HepG2 (cell line): ENCODE measurements around the gene FRMD5. TPM values are rescaled to one million over a fixed set of nuclear protein-coding genes. Genes with fewer than 3 reads are reported as not detected.

Experiments used
- ATAC-seq: fragments of 200-7000 bp; cut with Tn5 transposase; 3 replicates; pipeline ENCODE4 v1.9.1; 2020; ENCODE audit warnings: mild to moderate bottlenecking, moderate library complexity
- BruUV-seq: library from RNA; stranded (reverse); fragments of 400-500 nt; replicated peaks from 2 replicates; lab custom pipeline; 2021; lab: Mats Ljungman, UMichigan
- CTCF ChIA-PET: fragments of 300-600 bp; formaldehyde crosslinking; extraction: SDS; loops from one replicate; lab custom pipeline; 2021; ENCODE audit warnings: low total read pairs, inconsistent platforms, low intra/inter-chr PET ratio; lab: Yijun Ruan, JAX
- POLR2A ChIA-PET: fragments of 350-600 bp; sonication (Branson Sonifier 250); formaldehyde crosslinking; loops from one replicate; lab custom pipeline; 2020; ENCODE audit warnings: antibody characterized with exemption, inconsistent platforms; lab: Yijun Ruan, JAX
- DNase-seq: peaks from one replicate; pipeline ENCODE4 v3.0.0-alpha.2; 2015; ENCODE audit warnings: low spot score
- FAIRE-seq: peaks from 3 replicates; lab custom pipeline; 2011; peaks lifted over from hg19 to GRCh38; lab: Jason Lieb, UNC
- H2AFZ ChIP-seq: one replicate; pipeline ENCODE4 v1.6.1; 2011; ENCODE audit warnings: low read length, inconsistent platforms
- H3K27ac ChIP-seq: fragments of 300-600 bp; 3 replicates; pipeline ENCODE4 v1.8.0; 2011; ENCODE audit warnings: mixed run types, mild to moderate bottlenecking, mixed read lengths, low read length, inconsistent platforms; ENCODE audit not compliant: insufficient read depth; ENCODE audit errors: extremely low read length
- H3K27me3 ChIP-seq, 2 experiments: fragments of 200-600 bp in 1 of 2; 2 replicates in 1 of 2; 3 replicates in 1 of 2; pipeline versions ENCODE4 v1.6.0 to v1.8.0; 2011; ENCODE audit warnings: low read length in 2 of 2, mild to moderate bottlenecking in 2 of 2, moderate library complexity in 2 of 2, inconsistent platforms in 1 of 2; ENCODE audit not compliant: insufficient read depth in 2 of 2, control insufficient read depth in 1 of 2
- H3K36me3 ChIP-seq, 2 experiments: fragments of 200-600 bp in 1 of 2; replicated peaks in 1 of 2; 2 replicates in 1 of 2; 3 replicates in 1 of 2; pipeline versions ENCODE4 v1.5.1 to v1.8.0; 2011; ENCODE audit warnings: low read length in 2 of 2, inconsistent platforms in 1 of 2; ENCODE audit not compliant: insufficient read depth in 2 of 2, control insufficient read depth in 1 of 2
- H3K4me1 ChIP-seq: 2 replicates; pipeline ENCODE4 v1.5.1; 2012; ENCODE audit warnings: low read length, inconsistent platforms; ENCODE audit not compliant: insufficient read depth
- H3K4me2 ChIP-seq: 2 replicates; pipeline ENCODE4 v1.6.0; 2011; ENCODE audit warnings: low read depth, low read length, inconsistent platforms
- H3K4me3 ChIP-seq, 3 experiments: fragments of 200-600 bp in 1 of 3; sonication (generic), shearing (Covaris generic) in 1 of 3; replicated peaks in 1 of 3; 2 replicates each; pipeline ENCODE4 v1.5.1; 2011 to 2016; ENCODE audit warnings: low read length in 3 of 3, inconsistent platforms in 2 of 3, low read depth in 2 of 3, mild to moderate bottlenecking in 2 of 3, control low read depth in 1 of 3, mixed read lengths in 1 of 3; ENCODE audit not compliant: insufficient read depth in 1 of 3
- H3K79me2 ChIP-seq: one replicate; pipeline ENCODE4 v1.6.1; 2011; ENCODE audit warnings: low read length, inconsistent platforms; ENCODE audit not compliant: insufficient read depth
- H3K9ac ChIP-seq: 2 replicates; pipeline ENCODE4 v1.6.0; 2011; ENCODE audit warnings: mild to moderate bottlenecking, low read depth, low read length, inconsistent platforms; ENCODE audit not compliant: insufficient read depth
- H3K9me3 ChIP-seq: 2 replicates; pipeline ENCODE4 v1.5.1; 2012; ENCODE audit warnings: mild to moderate bottlenecking, low read length
- H4K20me1 ChIP-seq: 2 replicates; pipeline ENCODE4 v1.6.0; 2011; ENCODE audit warnings: inconsistent platforms, mild to moderate bottlenecking, low read length, moderate library complexity; ENCODE audit not compliant: insufficient read depth
- ATF7 ChIP-seq, 2 experiments: fragments of 450-650 bp in 1 of 2; sonication (generic) in 1 of 2; formaldehyde crosslinking in 1 of 2; IDR thresholded peaks; 2 replicates each; pipeline versions ENCODE4 v1.4.0 to v1.6.1; 2016 to 2020; ENCODE audit warnings: antibody characterized with exemption in 1 of 2, mild to moderate bottlenecking in 1 of 2, missing genetic modification reagents in 1 of 2
- BCLAF1 ChIP-seq: fragments of 450-650 bp; IDR thresholded peaks from 2 replicates; pipeline ENCODE4 v1.6.1; 2017; ENCODE audit warnings: mild to moderate bottlenecking
- HNF4G ChIP-seq, 2 experiments: sonication (generic) in 1 of 2; formaldehyde crosslinking in 1 of 2; IDR thresholded peaks; 2 replicates each; pipeline versions ENCODE4 v1.4.0 to v1.6.1; 2011 to 2020; ENCODE audit warnings: borderline replicate concordance in 2 of 2, low read depth in 2 of 2, mild to moderate bottlenecking in 2 of 2, low read length in 1 of 2, missing genetic modification reagents in 1 of 2, moderate library complexity in 1 of 2
- MBNL3 ChIP-seq: fragments of 250-450 bp; sonication (Bioruptor Pico); conservative IDR thresholded peaks from 2 replicates; pipeline ENCODE4 v1.8.0; 2022; ENCODE audit warnings: mild to moderate bottlenecking, inconsistent platforms
- RELA ChIP-seq: sonication (generic); formaldehyde crosslinking; IDR thresholded peaks from 2 replicates; pipeline ENCODE4 v1.4.0; 2020; ENCODE audit warnings: missing genetic modification reagents
- RORA ChIP-seq: sonication (generic); formaldehyde crosslinking; IDR thresholded peaks from 2 replicates; pipeline ENCODE4 v1.5.0; 2020; ENCODE audit warnings: mild to moderate bottlenecking, missing genetic modification reagents, moderate library complexity
- SALL1 ChIP-seq: sonication (generic); formaldehyde crosslinking; IDR thresholded peaks from 2 replicates; pipeline ENCODE4 v1.8.0; 2022; ENCODE audit warnings: mild to moderate bottlenecking, missing genetic modification reagents
- SUZ12 ChIP-seq: fragments of 150-350 bp; IDR thresholded peaks from 2 replicates; pipeline ENCODE4 v1.6.1; 2014; ENCODE audit warnings: low read depth, low read length
- TAF1 ChIP-seq: sonication (generic); formaldehyde crosslinking; IDR thresholded peaks from 2 replicates; pipeline ENCODE4 v1.4.0; 2020; ENCODE audit warnings: missing genetic modification reagents
- UBTF ChIP-seq: sonication (generic); formaldehyde crosslinking; IDR thresholded peaks from 2 replicates; pipeline ENCODE4 v1.4.0; 2020; ENCODE audit warnings: mild to moderate bottlenecking, missing genetic modification reagents
- ZNF512B ChIP-seq: sonication (generic); formaldehyde crosslinking; IDR thresholded peaks from 2 replicates; pipeline ENCODE4 v1.5.1; 2020; ENCODE audit warnings: missing genetic modification reagents, mild to moderate bottlenecking, borderline replicate concordance
- in situ Hi-C: cut with HindIII; loops from 2 replicates; pipeline ENCODE4 v1.10.0; 2017; ENCODE audit warnings: low pct_unique_long_range_greater_than_20kb; ENCODE audit not compliant: extremely low pct_ligation_motif_present
- intact Hi-C: fragments of 100-400 bp; cut with micrococcal nuclease; formaldehyde crosslinking; loops from one replicate; pipeline ENCODE4 v1.10.0; 2022; ENCODE audit not compliant: unreplicated experiment
- polyA plus RNA-seq, 8 experiments: library from polyadenylated mRNA; depleted of rRNA in 3 of 8; stranded (reverse) in 7 of 8; unstranded in 1 of 8; fragments of >200 nt; fragmentation: Illumina TruSeq in 4 of 8; extraction: Trizol in 4 of 8; gene quantifications; 2 replicates each; pipeline versions ENCODE4 v1.2.1 to v1.2.3, GENCODE V29; 2011 to 2016; ENCODE audit warnings: low read depth in 4 of 8, missing spikeins in 1 of 8, mixed read lengths in 1 of 8; ENCODE audit not compliant: insufficient read depth in 1 of 8
- total RNA-seq, 5 experiments: library from RNA; depleted of rRNA; stranded (reverse); fragments of >200 nt; fragmentation: Illumina TruSeq; extraction: Trizol; gene quantifications; 2 replicates each; pipeline ENCODE4 v1.2.3, GENCODE V29; 2016; ENCODE audit warnings: low read depth in 1 of 5
- TF ChIP-seq, protein P1 (sequence below): sonication (generic); formaldehyde crosslinking; IDR thresholded peaks from 2 replicates; pipeline ENCODE4 v1.8.0; 2022; ENCODE audit warnings: mild to moderate bottlenecking, missing genetic modification reagents; ENCODE audit not compliant: insufficient replicate concordance

The FRMD5 gene
- total and polyA plus RNA-seq, 2 of the 13 experiments (the other 11 are each of a cell fraction or from before 2014, with no cell fraction given) = 0.93 to 1.5 TPM

GRCh38 chr15:44158111-44158510 lies 37.0 kb downstream of the FRMD5 start:
- ATAC-seq = no peak
- no peak for FAIRE-seq
- no peaks in the 10 kb centered on the region for H3K36me3 ChIP-seq
- no peaks in the 10 kb centered on the region for H3K9me3 ChIP-seq
- POLR2A ChIA-PET = no interaction called here
- H4K20me1 ChIP-seq = no peaks in the 10 kb centered on the region
- in situ Hi-C loops (no loop called here), intact Hi-C loops (no loop called here)
- H3K9ac ChIP-seq = no peak overlapping the region
- no peak overlapping the region for H3K4me3 ChIP-seq
- H2AFZ ChIP-seq = no peak overlapping the region
- no peaks in the 10 kb centered on the region for H3K79me2 ChIP-seq
- no peak overlapping the region for H3K4me2 ChIP-seq
- no TSS peak for BruUV-seq
- no peak overlapping the region for H3K27ac ChIP-seq
- H3K27me3 ChIP-seq = no peaks in the 10 kb centered on the region
- CTCF ChIA-PET = no interaction called here
- H3K4me1 ChIP-seq = no peaks in the 10 kb centered on the region
- DNase-seq = no peak
- TF ChIP-seq RELA (CRISPR knock-in tag) (no peak), ATF7 (IDR thresholded peaks at IDR 0.05) (no peak), ATF7 (CRISPR knock-in tag; IDR thresholded peaks at IDR 0.05) (no peak), SALL1 (CRISPR knock-in tag) (no peak), RORA (CRISPR knock-in tag) (no peak), ZNF512B (no peak), BCLAF1 (no peak), MBNL3 (CRISPR knock-in tag) (no peak), UBTF (CRISPR knock-in tag) (no peak), HNF4G (IDR thresholded peaks at IDR 0.05; ENCODE audit: borderline replicate concordance, low read depth, low read length) (no peak), HNF4G (CRISPR knock-in tag; IDR thresholded peaks at IDR 0.05; ENCODE audit: borderline replicate concordance, low read depth) (no peak), TAF1 (CRISPR knock-in tag) (no peak), SUZ12 (no peak)
- TF ChIP-seq, protein P1, sequence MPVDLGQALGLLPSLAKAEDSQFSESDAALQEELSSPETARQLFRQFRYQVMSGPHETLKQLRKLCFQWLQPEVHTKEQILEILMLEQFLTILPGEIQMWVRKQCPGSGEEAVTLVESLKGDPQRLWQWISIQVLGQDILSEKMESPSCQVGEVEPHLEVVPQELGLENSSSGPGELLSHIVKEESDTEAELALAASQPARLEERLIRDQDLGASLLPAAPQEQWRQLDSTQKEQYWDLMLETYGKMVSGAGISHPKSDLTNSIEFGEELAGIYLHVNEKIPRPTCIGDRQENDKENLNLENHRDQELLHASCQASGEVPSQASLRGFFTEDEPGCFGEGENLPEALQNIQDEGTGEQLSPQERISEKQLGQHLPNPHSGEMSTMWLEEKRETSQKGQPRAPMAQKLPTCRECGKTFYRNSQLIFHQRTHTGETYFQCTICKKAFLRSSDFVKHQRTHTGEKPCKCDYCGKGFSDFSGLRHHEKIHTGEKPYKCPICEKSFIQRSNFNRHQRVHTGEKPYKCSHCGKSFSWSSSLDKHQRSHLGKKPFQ (CRISPR knock-in tag) = no peak
